HEK293T (cell line): Measurements from ENCODE around the gene HOXA7.

Experiments
- ELF4 ChIP-seq: fragments of 450-650 bp; IDR thresholded peaks from 2 replicates; pipeline ENCODE4 v1.6.1; 2017; ENCODE audit warnings: antibody characterized with exemption
- FOXK2 ChIP-seq: fragments of 450-650 bp; IDR thresholded peaks from 2 replicates; pipeline ENCODE4 v1.6.1; 2016; ENCODE audit warnings: mild to moderate bottlenecking
- FOXM1 ChIP-seq: fragments of 450-650 bp; IDR thresholded peaks from 2 replicates; pipeline ENCODE4 v1.6.1; 2017; ENCODE audit warnings: mild to moderate bottlenecking, borderline replicate concordance
- L3MBTL2 ChIP-seq: fragments of 450-650 bp; conservative IDR thresholded peaks from 2 replicates; pipeline ENCODE4 v1.6.1; 2016; ENCODE audit warnings: mild to moderate bottlenecking
- LEF1 ChIP-seq: fragments of 450-650 bp; IDR thresholded peaks from 2 replicates; pipeline ENCODE4 v1.6.1; 2017; ENCODE audit warnings: mild to moderate bottlenecking, borderline replicate concordance
- SP1 ChIP-seq: fragments of 450-650 bp; IDR thresholded peaks from 2 replicates; pipeline ENCODE4 v1.6.1; 2017
- SUZ12 ChIP-seq: fragments of 450-650 bp; IDR thresholded peaks from 2 replicates; pipeline ENCODE4 v1.6.1; 2016; ENCODE audit warnings: mild to moderate bottlenecking
- ZNF384 ChIP-seq: fragments of 450-650 bp; IDR thresholded peaks from 2 replicates; pipeline ENCODE4 v1.6.1; 2016
- TF ChIP-seq, protein P1 (sequence below): fragments of 450-650 bp; IDR thresholded peaks from 2 replicates; pipeline ENCODE4 v1.6.1; 2016

DNA sequence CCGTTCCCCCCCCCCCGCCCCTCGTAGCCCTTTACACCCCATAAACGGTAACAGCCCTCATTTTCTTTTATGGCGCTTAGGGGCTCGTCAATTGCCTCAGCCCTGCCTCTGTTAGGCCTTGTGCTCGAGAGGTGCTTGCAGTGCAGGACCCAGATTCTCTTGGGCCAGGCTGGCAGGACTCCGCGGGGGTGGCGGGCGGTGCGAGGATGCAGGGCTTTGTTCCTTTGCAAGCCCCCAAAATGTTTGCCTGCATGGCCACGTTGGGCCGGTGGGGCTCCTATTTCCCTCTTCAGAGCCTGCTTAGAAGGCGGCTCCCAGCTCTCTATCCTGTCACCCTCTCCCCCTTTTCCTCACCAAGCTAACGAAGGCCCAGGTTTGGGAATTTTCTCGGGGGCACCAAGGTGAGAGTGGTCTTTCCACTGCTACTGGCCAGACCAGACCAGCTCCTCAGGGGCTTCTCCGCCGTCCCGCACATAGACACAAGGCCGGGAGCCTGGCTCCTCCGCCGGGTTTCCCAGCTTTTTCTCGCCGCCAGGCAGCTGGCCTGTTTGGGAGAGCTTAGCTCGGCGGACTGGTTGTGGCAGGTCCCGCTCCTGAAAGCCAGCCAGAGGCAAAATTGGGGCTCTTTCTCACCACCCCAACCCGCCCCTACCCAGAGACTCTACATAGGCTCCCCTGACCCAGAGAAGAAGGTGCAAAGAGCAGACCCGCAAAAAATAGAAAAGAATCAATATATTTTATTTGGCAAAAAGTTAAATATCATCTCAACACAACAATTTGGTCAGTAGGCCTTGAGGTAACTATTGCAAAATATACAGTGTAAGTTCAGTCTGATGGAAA is 5.5 kb upstream of the HOXA7 start:
- no peak for TF ChIP-seq SP1
- TF ChIP-seq FOXM1: no peak
- TF ChIP-seq ZNF384: no peak
- TF ChIP-seq ELF4: no peak
- TF ChIP-seq, protein P1, sequence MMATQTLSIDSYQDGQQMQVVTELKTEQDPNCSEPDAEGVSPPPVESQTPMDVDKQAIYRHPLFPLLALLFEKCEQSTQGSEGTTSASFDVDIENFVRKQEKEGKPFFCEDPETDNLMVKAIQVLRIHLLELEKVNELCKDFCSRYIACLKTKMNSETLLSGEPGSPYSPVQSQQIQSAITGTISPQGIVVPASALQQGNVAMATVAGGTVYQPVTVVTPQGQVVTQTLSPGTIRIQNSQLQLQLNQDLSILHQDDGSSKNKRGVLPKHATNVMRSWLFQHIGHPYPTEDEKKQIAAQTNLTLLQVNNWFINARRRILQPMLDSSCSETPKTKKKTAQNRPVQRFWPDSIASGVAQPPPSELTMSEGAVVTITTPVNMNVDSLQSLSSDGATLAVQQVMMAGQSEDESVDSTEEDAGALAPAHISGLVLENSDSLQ: no peak
- TF ChIP-seq FOXK2: no peak
- TF ChIP-seq SUZ12: no peak
- TF ChIP-seq L3MBTL2: no peak
- no peak for TF ChIP-seq LEF1
